ENCODE data around the gene SHISA9.

The SHISA9 gene

DNA sequence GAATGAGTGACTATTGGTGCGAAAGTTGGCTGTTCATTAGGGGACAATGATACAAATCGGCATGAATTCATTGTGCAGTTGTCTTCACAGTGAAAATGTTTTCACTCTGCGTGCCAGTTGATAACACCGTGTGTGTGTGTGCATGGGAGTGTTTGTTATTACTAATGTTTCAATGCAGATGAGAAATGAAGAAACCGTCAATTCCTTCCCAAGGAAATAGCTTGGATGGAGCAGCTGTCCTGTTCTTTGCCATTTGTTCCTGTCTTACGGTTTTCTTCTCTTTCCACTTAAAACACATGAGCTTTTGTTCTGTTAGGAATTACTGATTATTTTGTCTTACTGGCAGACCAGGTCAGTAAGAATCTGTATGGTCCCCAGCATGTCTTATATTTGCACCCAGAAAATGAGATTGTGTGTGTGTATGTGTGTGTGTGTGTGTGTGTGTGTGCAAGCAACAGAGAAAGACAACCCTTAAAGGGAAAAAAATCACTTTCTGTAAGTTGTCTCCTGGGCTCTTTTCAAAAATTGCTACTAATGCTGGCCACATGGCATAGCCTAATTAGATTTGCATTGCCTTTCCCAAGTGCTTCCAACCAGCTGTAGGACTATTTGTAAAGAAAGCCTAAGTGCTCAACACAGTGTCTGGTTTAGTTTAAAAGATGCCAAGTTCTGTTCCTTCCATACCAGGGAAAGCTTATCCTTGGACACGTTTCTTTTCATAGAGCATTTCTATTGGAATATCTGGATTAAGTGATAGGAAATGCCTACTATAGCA, 23.8 kb downstream of the SHISA9 start:
- no peaks in the 10 kb centered on the region for H3K36me3 ChIP-seq (ENCODE audit: insufficient read depth, insufficient read length, low read length)
- no peak for TF ChIP-seq YY1 (IDR thresholded peaks at IDR 0.05; ENCODE audit: insufficient read depth, insufficient read length)
- TF ChIP-seq SUZ12 (IDR thresholded peaks at IDR 0.05; ENCODE audit: extremely low read depth, insufficient read depth, insufficient read length): no peak
- no peaks in the 10 kb centered on the region for H3K27me3 ChIP-seq (ENCODE audit: insufficient read depth, insufficient read length)

DNA sequence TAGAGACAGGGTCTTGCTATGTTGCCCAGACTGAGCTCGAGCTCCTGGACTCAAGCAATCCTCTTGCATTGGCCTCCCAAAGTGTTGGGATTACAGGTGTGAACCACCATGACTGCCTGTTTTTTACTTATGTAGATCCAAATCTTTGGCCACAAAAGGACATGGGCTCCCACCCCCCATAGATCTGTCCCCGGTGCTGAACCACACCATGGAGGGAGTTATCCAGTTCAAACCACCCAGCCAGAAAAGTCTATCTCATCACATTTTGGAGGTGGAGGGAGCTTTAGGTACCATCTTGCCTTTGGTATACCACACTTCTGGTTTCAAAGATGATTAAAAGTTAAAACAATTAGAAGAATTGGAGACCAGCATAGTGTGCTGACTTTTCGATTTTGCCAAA, 26.2 kb downstream of the SHISA9 start:
- Histone ChIP-seq H3K4me3 (ENCODE audit: insufficient read length, low read depth) (no peak overlapping the region), H3K9me3 (ENCODE audit: insufficient read depth, low read length) (no peaks in the 10 kb centered on the region), H3K4me1 (ENCODE audit: insufficient read depth, insufficient read length) (no peaks in the 10 kb centered on the region), H3K27me3 (ENCODE audit: insufficient read depth, insufficient read length) (no peaks in the 10 kb centered on the region), H3K36me3 (ENCODE audit: insufficient read depth, insufficient read length, low read length) (no peaks in the 10 kb centered on the region), H3K9ac (ENCODE audit: insufficient read length, low read depth) (no peak overlapping the region)
- no peak for DNase-seq (ENCODE audit: low read depth, low spot score)
- TF ChIP-seq ZNF274 (IDR thresholded peaks at IDR 0.05; ENCODE audit: low read depth, low read length): no peak
- no peak for TF ChIP-seq YY1 (IDR thresholded peaks at IDR 0.05; ENCODE audit: insufficient read depth, insufficient read length)

More for the DNA sequence above, 23.8 kb downstream of the SHISA9 start:
- no peaks in the 10 kb centered on the region for H3K4me1 ChIP-seq (ENCODE audit: insufficient read depth, insufficient read length)
- H3K9me3 ChIP-seq (ENCODE audit: insufficient read depth, low read length): no peaks in the 10 kb centered on the region
- no peak overlapping the region for H3K4me3 ChIP-seq (ENCODE audit: insufficient read length, low read depth)
- no peak overlapping the region for H3K9ac ChIP-seq (ENCODE audit: insufficient read length, low read depth)
- DNase-seq (ENCODE audit: low read depth, low spot score): no peak

DNA sequence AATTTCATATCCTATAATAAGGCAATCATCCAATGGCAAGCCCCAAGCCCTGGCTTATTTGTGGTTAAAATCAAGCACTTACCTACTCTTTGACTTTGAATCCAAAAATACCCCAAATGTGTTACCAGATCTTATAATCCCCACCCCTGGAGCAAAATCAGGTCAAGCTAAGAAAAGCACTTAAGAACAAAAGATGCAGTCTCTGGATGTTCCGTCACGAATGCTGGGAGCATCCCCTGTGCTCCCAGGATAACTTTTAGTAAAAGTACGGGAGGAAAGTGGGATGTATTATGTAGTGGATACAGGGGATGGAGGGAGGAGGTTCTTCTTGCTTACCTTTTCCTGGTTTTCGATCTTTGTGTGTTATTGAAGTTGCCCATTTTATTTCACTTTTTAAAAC, 29.5 kb downstream of the SHISA9 start:
- Histone ChIP-seq H3K4me3 (ENCODE audit: insufficient read length, low read depth) (no peak overlapping the region), H3K27me3 (ENCODE audit: insufficient read depth, insufficient read length) (no peaks in the 10 kb centered on the region), H3K9me3 (ENCODE audit: insufficient read depth, low read length) (no peaks in the 10 kb centered on the region), H3K9ac (ENCODE audit: insufficient read length, low read depth) (no peak overlapping the region), H3K4me1 (ENCODE audit: insufficient read depth, insufficient read length) (no peaks in the 10 kb centered on the region), H3K36me3 (ENCODE audit: insufficient read depth, insufficient read length, low read length) (no peaks in the 10 kb centered on the region)
- no peak for TF ChIP-seq YY1 (IDR thresholded peaks at IDR 0.05; ENCODE audit: insufficient read depth, insufficient read length)
- TF ChIP-seq ZNF274 (IDR thresholded peaks at IDR 0.05; ENCODE audit: low read depth, low read length): no peak
- TF ChIP-seq SUZ12 (IDR thresholded peaks at IDR 0.05; ENCODE audit: extremely low read depth, insufficient read depth, insufficient read length): no peak
- no peak for DNase-seq (ENCODE audit: low read depth, low spot score)

DNA sequence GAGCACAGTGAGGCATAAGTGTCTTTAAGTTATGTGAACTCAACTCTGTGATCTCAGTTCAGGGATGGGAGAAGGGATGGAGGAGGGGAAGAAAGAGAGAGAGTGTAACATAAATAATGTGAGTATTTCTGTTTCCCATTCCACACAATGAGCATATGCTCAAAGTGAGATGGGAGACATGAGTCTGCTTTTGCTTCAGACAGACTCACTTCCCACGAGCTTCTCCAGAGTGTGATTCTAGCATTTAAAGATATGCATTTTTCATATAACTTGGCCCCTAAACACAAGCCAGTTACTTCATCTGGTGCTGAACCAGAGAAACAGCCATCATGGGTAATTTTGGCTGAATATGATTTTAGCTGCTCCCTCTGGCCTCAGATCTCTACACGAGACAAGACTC, 35.0 kb downstream of the SHISA9 start:
- no peaks in the 10 kb centered on the region for H3K36me3 ChIP-seq (ENCODE audit: insufficient read depth, insufficient read length, low read length)
- no peak overlapping the region for H3K4me3 ChIP-seq (ENCODE audit: insufficient read length, low read depth)
- no peaks in the 10 kb centered on the region for H3K4me1 ChIP-seq (ENCODE audit: insufficient read depth, insufficient read length)
- H3K9me3 ChIP-seq (ENCODE audit: insufficient read depth, low read length): peaks cover 23% of the 10 kb centered on the region; the same call in 1 of the 2 replicates
- H3K9ac ChIP-seq (ENCODE audit: insufficient read length, low read depth): no peak overlapping the region
- TF ChIP-seq YY1 (IDR thresholded peaks at IDR 0.05; ENCODE audit: insufficient read depth, insufficient read length) (no peak), SUZ12 (IDR thresholded peaks at IDR 0.05; ENCODE audit: extremely low read depth, insufficient read depth, insufficient read length) (no peak), ZNF274 (IDR thresholded peaks at IDR 0.05; ENCODE audit: low read depth, low read length) (no peak)
- no peak for DNase-seq (ENCODE audit: low read depth, low spot score)
- no peaks in the 10 kb centered on the region for H3K27me3 ChIP-seq (ENCODE audit: insufficient read depth, insufficient read length)

DNA sequence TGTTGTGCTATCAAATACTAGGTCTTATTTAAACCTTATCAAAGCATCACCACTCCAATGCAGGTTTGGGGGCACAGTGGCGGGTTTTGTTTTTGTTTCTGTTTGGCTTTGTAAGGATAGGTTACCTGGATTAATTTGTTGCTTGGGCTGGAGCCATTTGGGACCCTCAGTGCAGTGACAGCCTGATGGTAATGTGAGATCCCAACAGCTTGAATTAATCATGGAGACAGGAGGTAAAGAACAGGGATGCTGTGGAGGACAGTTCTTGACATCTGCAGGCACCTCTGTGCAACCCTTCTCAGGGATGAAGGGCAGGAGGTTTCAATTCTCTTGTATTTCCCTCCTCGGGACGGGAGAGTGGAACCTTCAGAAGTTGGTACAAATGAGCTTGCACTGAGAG, 40.5 kb downstream of the SHISA9 start:
- no peak for DNase-seq (ENCODE audit: low read depth, low spot score)
- Histone ChIP-seq H3K27me3 (ENCODE audit: insufficient read depth, insufficient read length) (no peaks in the 10 kb centered on the region), H3K4me3 (ENCODE audit: insufficient read length, low read depth) (no peak overlapping the region), H3K9ac (ENCODE audit: insufficient read length, low read depth) (no peak overlapping the region), H3K36me3 (ENCODE audit: insufficient read depth, insufficient read length, low read length) (no peaks in the 10 kb centered on the region), H3K4me1 (ENCODE audit: insufficient read depth, insufficient read length) (no peaks in the 10 kb centered on the region), H3K9me3 (ENCODE audit: insufficient read depth, low read length) (peaks cover 19% of the 10 kb centered on the region; the same call in 1 of the 2 replicates)
- TF ChIP-seq ZNF274 (IDR thresholded peaks at IDR 0.05; ENCODE audit: low read depth, low read length) (no peak), SUZ12 (IDR thresholded peaks at IDR 0.05; ENCODE audit: extremely low read depth, insufficient read depth, insufficient read length) (no peak), YY1 (IDR thresholded peaks at IDR 0.05; ENCODE audit: insufficient read depth, insufficient read length) (no peak)

DNA sequence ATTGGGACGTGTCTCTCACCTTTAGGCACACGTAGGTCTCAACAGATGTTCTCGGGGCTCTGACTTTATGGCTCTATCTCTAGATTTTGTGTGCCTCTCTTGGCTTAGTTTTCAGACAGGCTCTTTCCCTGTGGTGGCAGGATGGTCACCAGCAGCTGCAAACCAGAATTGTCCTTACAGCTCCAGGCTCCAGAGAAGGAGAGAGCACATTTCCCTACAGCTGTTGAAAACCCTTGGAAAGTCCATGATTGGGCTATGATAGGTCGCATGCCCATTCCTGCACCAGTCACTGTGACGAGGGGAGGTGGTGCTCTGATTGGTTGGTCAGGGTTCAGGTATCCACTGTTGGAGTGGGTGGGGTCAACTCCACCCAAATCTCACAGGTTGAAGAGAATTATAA, 41.5 kb downstream of the SHISA9 start:
- Histone ChIP-seq H3K36me3 (ENCODE audit: insufficient read depth, insufficient read length, low read length) (no peaks in the 10 kb centered on the region), H3K27me3 (ENCODE audit: insufficient read depth, insufficient read length) (no peaks in the 10 kb centered on the region), H3K9ac (ENCODE audit: insufficient read length, low read depth) (no peak overlapping the region), H3K4me1 (ENCODE audit: insufficient read depth, insufficient read length) (no peaks in the 10 kb centered on the region), H3K4me3 (ENCODE audit: insufficient read length, low read depth) (no peak overlapping the region), H3K9me3 (ENCODE audit: insufficient read depth, low read length) (peaks cover 17% of the 10 kb centered on the region; the same call in 1 of the 2 replicates)
- no peak for DNase-seq (ENCODE audit: low read depth, low spot score)
- TF ChIP-seq ZNF274 (IDR thresholded peaks at IDR 0.05; ENCODE audit: low read depth, low read length): no peak

DNA sequence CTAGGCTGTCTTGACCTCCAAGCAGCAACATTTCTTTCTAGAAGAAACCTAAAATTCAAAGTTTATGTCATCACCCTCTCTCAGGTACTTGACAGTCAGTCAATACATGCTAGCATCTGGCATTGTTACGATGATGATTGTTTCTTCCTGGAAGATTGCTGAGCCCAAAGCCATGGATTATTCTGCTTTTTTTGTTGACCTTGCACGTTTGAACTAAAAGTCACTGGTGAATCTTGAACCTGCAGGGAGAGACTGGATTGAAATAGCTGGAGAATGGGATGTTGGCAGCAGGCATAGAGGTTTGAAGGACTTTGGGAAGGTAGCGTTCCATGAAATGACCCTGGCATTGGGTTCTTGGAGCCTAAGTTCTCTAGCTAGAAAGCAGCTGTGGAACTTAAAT, 42.9 kb downstream of the SHISA9 start:
- Histone ChIP-seq H3K4me1 (ENCODE audit: insufficient read depth, insufficient read length) (no peaks in the 10 kb centered on the region), H3K4me3 (ENCODE audit: insufficient read length, low read depth) (no peak overlapping the region), H3K36me3 (ENCODE audit: insufficient read depth, insufficient read length, low read length) (no peaks in the 10 kb centered on the region), H3K9me3 (ENCODE audit: insufficient read depth, low read length) (0 out of 2 replicates have a peak, but pooled peaks cover 14% of the 10 kb centered on the region), H3K27me3 (ENCODE audit: insufficient read depth, insufficient read length) (no peaks in the 10 kb centered on the region), H3K9ac (ENCODE audit: insufficient read length, low read depth) (no peak overlapping the region)
- no peak for TF ChIP-seq YY1 (IDR thresholded peaks at IDR 0.05; ENCODE audit: insufficient read depth, insufficient read length)
- no peak for TF ChIP-seq SUZ12 (IDR thresholded peaks at IDR 0.05; ENCODE audit: extremely low read depth, insufficient read depth, insufficient read length)
- TF ChIP-seq ZNF274 (IDR thresholded peaks at IDR 0.05; ENCODE audit: low read depth, low read length): no peak
- no peak for DNase-seq (ENCODE audit: low read depth, low spot score)
